Globus pallidus (tissue), 1 donor: ENCODE results near the gene FGF6.

Source experiments
- DNase-seq: peaks from one replicate; pipeline ENCODE4 v3.0.0-alpha.2; 2015; ENCODE audit warnings: low spot score

FGF6 gene

DNA sequence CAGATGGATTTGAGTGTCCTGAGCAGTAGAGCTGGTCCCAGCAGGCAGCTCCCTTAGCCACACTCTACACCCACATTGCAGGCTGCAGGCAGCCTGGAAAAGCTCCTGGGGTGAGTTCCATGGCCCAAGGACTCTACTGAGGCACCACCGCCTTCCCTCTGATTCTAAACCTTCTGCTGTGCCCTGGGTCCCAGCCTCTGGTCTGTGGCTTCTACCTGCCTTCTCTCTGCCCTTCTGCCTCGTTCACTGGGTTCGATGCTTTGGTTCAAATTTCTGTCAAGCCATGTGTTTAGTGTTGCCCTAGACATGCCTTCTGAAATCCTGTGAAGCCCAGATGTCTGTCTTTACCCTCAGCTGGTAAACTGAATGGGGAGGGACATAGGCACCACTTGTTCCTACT, 1.5 kb upstream of the FGF6 start:
- no peak for DNase-seq

DNA sequence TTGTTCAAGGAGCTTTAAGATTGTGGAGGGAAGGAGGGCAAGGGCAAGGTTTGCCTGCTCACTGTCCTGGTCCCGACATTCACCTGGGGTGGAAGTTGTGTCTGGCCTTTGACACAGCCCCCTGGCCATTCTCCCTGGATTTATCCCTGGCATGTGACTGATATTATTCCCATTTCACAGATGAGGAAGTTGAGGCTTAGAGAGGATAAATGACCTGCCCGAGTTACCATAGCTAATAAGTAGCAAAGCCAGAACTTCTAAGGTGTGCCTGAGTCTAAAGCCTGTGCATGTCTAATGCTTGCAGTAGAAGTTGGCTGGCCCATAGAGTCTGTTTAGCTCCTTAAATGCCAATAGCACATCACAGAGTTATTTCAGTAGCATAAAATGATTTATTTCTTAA, 720 bp upstream of the FGF6 start:
- no peak for DNase-seq

DNA sequence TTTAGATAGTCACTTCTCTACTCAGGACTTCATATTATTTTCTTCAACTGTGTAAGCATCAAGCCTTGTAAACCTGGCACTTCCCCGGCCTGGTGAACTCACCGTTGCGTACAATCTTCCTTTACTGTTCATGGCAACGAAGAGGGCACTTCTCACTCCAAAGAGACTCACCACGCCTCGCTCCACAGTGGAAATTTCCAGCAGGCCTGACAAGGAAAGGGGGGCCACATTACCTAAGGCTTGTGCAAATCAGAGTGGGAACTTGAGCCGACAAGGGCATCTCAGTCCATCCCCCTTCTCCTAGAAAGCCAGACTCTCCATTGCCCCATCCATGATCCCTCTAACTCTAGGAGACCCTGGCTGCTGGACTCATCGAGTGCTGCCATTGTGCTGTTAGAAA, 1.6 kb downstream of the FGF6 start:
- DNase-seq = no peak

DNA sequence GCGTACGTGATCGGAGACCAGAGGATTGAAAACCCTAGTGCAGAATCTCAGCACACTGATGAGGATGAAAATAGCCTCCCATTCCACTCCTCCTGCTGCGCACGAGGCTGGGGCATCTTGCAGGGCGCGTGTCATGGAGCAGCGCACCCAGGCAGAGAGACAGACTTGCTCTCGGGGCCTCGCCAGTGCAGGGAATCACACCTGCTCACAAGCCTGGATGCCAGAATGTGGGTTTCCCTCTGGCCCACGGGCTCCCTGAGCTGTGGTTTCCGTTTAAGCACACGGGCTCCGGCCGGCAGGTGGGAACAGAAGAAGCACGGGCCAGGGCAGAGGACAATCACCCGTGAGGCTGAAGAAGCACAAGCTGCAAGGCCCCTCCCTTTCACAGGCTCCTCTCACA, 2.0 kb downstream of the FGF6 start:
- DNase-seq = no peak

DNA sequence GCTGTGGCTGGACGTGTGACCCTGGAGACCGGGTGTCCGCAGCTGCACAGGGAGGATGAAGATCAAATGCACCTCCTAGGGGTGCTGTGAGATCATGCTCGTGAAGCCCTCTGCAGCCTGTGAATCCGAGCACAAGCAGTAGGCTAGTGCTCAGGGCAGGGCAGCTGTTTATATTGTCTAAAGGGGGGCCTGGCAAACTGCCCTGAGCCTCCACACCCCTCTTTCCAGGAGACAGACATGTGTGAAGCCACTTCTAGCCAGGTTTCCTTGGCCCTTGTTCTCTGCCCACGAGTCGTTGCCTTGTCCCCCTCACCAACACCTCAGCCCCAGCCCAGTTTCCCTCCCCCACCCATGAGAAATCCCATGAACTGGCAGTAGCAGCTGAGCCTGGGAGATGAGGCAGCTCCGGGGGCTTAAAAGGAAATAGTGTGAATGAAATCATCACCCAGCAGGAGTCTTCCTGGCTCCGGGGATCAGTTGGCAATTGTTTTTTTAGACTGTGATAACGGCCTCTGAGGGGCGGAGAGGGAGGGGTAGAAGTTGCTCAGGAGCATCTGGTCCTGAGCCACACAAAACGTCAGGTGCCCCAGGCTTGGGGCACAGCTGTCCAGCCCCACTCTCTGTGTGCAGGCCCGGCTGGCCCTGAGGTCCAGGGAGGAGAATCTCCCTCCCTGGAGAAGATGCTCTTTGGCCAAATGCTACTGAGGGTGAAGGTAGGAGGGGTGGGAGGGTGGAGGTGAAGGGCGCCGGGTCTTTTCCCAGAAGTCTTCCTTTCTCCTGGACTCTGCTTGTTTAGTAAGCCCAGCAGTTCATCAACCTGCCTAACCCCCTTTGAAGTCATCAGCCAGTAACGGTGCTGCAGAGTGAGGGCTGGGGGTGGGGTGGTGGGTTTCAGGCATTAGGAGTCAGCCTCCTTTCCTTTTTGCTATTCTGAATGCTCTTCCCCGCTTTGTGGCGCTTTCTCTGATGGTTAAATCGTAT, 4.0 kb downstream of the FGF6 start:
- DNase-seq = no peak

DNA sequence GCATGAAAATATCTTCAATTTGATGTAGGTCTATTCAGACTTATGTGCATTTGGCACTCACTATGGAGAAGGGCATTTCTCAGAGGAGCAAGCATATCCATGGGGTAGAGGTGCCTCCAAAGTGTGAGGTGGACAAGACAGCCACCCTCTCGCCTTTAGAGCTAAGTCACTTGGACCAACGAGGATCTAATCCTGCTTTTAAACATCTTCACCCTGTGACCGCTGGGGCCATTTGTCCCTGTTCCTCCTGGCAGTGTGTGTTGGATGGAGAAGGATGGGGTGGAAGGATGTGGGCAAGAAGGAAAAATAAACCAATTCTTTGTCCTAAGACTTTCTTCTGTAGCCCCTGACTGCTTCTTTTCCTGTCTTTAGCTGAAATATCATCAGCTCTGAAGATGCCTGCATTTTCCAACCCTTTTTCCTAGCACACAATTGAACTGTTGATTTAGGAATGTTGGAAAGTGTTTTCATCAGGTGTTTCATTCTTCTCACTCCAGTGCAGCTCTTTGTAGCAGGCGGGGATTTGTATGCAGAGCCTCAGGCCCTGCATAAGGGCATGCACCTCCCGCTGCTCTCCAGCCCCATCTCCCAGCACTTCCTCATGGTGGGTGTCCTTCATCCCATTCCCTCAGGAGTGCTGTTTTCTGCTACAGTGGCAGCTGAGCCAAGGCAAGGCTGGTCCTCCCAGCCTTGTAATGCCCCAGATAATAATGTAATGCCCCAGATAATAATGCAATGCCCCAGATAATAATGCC, 5.3 kb downstream of the FGF6 start:
- DNase-seq = no peak

DNA sequence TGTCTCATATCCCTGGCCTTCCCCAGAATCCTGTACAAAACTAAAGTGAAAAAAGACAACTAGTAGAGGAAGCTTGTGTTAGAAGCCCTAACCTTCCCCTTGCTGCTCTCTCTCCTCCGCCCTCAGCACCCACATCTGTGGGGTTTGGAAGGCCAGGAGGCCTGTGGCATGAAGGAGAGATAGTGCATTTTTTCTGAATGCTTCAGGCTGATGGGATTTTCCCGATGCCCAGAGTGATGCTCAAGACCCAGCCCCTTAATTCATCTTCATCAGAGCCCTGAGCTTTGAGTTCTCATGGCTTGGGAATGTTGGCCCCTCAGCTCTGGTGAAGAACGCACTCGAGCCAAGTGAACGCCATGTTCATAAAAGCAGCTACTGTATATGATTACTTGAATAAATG, 5.9 kb downstream of the FGF6 start:
- no peak for DNase-seq

DNA sequence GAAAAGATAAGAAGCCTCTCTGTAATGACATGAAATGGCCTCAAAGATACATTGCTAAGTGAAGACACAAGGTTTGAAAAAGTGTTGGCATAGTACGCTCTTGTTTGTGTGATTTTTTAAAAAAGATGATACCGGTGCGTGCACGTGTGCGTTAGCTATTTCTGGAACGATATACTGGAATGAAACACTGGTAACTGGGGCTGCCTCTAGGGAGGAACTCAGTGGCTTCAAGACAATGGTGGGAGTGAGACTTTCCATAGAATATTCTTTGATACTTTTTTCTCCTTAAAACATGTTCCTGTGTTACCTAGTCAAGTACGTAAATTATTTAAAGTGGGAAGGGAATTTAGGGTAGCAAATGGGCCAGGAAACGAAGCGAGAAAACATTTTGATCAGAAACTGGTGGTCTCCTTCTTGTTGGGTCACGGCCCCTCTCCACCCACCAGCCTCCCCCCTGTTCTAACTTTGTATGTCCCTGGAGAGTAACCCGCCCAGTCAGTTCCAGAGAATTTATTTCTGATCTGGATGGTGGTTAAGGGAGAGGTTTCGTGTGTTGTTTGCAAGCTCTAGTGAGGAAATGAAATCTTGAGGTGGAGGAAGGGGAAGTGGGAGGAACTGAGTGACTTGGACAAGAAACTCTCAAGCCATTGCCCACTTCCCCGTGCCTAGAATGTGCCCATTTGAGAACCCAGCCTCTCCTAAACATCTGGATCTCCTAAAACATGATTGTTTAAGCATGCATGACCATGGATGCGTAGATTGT, 6.6 kb downstream of the FGF6 start:
- DNase-seq = peak; percentile 33

DNA sequence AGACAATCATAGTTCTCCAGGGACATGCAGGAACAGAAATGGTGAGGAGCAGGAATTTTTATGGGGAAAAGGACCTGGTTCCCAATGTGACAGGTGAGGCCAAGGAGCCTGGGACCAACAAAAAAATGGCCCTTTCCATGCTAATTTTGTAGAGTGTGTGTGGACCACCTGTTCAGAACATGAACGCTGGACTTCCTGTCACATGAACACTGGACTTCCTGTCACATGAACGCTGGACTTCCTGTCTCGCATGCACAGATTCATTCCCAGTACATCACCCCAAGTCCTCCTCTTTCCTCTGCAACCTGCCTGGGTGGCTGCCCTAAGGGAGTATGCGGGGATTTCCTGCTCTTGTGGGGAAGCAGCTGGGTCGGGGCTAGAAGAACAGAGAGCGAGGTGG, 10.1 kb downstream of the FGF6 start:
- no peak for DNase-seq

DNA sequence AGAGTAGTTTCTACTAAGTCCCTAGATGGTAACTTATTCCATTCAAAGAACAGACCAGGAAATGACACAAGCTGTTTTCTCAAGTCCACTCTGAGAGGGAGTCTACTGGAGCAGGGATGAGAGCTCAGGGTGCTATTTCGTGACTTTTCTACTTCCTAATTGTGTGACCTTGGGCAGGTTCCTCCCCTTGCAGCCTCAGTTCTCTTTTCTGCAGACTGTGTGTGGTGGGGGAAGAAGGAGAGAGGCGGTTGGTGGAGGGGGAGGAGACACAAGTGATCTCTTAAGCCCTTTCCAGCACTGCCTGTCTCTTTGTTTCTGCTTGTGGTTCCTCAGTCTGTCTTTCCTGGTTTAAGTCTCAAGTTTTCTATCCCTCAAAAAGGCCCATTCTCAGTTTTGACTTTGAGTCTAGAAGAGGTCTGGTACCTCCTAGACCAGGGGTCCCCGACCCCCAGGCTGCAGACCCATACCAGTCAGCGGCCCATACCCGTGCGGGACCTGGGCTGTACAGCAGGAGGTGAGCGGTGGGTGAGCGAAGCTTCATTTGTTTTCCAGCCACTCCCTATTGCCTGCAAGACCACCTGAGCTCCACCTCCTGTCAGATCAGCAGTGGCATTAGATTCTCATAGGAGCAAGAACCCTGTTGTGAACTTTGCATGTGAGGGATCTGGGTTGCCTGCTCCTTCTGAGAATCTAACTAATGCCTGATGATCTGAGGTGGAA, 10.7 kb downstream of the FGF6 start:
- no peak for DNase-seq

DNA sequence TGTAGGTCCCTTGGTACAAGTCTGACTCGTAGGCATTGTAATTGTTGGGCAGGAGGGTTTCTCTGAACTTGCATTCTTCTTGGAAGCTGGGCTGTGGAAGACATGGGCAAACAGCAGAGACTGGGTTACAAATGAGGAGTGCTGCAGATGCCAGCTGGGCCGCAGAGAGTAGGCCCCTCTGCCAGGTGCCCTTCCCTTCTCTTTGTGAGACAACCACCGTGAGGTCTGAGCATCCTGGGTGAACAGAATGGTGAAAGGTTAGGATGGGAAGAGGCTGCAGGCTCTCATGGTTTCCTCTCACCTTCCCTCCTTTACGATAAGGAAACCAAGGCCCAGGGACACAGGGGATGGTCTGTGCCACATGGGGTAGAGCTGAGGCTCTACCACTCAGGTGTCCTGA, 11.3 kb downstream of the FGF6 start:
- no peak for DNase-seq

DNA sequence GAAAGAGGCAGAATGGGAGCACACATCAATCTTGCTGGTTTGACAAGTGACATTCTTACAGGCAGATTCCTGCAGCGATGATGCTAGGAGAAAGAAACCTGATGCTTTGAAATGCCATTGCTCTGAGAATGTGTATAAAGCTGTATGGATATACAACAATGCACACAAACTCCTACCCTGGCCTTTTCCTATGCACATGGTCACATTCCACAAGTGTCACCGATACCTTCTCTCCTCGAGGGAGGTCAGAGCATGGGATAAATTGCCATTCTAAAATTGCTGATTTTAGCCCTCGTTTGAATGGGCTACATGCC, 11.9 kb downstream of the FGF6 start:
- no peak for DNase-seq

DNA sequence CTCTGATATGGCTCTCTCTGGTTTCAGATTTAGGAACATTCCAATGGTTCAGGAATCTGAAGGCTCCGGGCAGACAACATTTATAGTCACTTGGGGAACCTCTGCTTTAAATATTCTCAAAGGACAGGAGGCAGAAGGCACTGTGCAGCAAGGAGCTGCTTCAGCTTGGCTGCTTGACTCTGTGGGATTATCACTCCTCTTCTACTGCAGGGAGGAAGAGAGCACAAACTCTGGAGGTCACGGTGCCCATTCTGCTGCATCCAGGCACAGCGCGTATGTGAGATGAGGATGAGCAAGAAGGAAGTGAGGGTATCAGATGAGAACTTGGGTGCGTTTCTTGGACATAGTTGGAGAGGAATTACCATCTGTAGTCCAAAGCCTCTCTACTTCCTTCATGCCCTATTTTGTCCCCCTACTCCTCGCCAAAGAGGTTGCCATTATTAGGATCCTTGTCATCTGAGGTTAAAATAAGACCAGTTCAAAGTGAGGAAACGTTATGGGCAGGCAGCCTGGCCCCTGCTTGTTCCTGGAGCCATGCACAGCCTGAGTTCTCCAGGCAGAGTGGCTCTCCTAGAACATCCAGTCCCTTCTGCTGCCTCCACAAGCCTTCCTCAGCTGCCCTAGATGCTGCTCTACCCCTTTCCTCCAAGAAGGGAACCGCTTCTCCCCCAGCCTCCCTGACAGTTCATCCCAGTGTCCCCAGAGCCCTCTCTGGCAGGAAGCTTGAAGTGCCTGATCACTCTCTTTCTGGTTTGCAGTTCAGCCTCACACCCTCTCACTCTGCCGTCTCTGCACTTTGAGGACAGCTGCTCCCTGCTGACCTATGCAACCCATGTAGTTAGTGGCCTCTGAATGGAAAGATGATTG, 12.5 kb downstream of the FGF6 start:
- no peak for DNase-seq

DNA sequence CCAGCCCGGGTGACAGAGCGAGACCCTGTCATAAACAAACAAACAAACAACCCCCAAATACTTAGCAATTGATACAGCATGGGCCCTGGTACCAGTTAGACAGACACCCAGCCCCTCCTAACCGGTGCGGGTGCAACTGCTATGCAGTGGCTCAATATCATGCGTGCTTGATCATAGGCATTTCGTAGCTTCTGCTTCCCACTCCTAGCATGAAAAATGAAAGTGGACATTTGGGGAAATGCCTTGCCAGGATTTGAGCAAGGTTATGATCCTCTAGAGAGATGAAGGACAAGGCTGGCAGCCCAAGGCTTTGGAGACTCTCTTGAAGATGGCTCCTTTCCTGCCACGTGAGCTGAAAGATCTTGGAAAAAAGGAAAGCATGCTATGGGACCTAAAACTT, 13.7 kb downstream of the FGF6 start:
- DNase-seq = no peak

DNA sequence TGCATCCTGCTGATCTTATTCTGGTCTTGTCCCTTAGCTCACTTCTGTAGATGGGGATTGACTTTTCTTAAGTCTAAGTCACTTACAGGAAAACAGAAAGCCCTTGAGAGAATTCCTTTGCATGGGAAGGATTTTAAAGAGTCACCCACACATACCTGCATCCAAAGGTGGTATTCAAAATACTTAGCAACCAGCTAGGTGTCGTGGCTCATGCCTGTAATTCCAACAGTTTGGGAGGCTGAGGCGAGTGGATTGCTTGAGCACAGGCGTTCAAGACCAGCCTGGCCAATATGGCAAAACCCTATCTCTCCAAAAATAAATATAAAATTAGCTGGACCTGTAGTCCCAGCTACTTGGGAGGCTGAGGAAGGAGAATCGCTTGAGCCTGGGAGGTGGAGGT, 14.2 kb downstream of the FGF6 start:
- DNase-seq = no peak

DNA sequence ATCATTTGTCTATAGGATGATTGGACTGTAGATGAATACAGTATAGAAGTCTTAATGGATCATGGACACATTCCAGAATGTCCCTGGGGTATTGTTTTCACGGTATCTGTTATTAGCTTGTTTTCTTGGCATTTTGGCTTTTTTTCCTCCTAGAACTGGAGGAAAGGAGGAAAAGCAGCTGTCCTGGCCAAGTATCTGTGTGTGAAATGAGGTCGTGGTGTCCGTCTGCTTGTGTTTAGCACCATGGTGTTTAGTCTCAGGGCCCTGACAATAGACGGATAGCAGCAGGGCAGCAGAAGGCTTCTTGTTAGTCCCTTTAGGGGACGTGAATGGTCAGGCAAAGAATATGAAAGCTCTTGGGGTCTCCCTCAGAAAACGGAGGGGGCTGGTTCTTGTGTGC, 21.2 kb downstream of the FGF6 start:
- DNase-seq = no peak

DNA sequence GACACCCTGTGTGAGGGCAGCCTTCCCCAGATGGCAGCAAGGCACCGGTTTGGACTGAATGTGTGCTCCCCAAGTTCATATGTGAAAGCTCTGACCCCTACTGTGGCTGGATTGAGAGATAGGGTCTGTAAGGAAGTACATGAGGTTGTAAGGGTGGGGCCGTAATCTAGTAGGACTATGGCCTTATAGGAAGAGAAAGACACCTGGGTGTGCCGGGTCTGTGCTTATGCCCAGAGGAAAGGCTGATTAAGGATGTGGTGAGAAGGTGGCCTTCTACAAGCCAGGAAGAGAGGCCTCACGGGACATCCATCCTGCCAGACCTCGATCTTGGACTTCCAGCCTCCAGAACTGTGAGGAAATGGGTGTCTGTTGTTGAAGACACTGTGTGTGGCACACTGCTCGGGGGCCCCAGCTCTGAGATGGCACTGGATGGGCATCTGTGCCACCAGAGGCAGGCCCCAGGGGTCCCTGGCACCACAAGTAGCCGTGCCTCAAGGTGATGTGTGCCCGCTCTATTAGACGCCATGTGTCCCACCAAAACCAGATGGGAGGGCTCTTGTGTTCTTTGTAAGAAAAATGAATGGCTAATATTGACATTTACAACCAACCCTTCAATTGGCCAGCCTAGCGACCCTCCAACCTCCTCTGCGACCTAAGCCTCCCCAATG, 22.0 kb downstream of the FGF6 start:
- DNase-seq = no peak

DNA sequence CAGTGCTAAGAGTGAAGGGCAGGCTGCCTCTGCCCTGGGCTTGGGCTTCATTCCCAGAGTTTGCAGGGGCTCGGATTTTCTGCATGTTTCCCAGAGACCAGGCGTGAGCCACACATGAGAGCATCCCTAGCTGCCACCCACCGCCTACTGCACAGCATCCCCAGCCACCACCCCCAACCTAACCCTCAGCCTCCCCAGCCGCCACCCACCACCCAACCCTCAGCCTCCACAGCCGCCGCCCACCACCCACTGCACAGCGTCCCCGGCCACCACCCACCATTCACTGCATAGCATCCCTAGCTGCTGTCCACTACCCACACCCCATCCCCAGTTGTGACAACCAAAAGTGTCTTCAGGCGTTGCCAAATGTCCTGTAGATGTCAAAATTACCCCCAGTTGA, 22.6 kb downstream of the FGF6 start:
- no peak for DNase-seq

DNA sequence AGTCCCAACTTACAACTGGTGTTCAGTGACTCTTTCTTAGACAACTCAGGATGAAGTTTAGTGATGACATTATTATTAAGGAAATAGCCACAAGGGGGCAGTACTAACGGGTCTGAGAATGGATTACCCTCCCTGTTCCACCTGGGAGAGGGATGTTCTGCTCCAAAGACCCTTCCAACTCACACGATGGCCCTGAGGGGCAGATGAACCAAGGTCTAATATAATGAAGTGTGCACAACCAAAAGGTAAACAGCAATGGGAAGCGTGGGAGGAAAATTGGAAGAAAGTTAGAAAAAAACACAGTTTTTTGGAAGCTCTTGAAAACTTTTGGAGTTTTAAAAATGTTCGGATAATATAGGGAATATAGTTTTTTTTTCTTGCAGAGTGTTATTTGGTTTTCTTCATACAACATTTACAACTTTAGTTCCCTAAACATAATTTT, 24.0 kb downstream of the FGF6 start:
- DNase-seq = peak; percentile 15

DNA sequence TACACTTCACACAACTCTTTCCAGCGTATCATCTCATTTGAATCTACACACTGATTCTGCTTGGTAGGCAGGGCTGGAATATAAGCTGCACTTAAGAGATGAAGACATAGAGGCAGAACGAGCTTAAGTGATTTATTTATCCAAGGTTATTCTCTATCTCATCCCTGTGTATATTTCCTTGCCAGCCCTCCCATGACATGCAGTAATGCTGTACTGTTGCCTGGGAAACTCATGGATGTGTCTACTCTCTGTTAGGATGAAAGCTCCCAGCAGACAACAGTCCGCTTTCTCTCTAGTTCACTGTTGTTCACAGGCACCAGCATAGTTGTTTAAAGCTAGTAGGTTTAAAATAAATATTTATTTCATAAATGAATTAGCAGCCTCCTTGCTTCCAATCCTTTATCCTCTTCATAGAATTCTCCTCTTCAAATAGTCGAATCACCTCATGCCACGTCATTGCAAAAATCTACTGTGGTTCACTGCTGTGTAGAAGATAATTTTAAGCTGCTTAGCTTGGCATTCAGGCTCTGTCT, 25.4 kb downstream of the FGF6 start:
- no peak for DNase-seq
